Stimulated activated CD8-positive, alpha-beta memory T cell treated with anti-CD3 and anti-CD28 coated beads, Interleukin-12 subunit alpha, Interleukin-12 subunit beta, amount 100 ng/mL, for 24 hours (primary cell): ENCODE data around the gene RPL5.

Experiments
- DNase-seq: peaks from one replicate; pipeline ENCODE4 v3.0.0-alpha.2; 2020; ENCODE audit errors: extremely low read depth

RPL5 gene

DNA sequence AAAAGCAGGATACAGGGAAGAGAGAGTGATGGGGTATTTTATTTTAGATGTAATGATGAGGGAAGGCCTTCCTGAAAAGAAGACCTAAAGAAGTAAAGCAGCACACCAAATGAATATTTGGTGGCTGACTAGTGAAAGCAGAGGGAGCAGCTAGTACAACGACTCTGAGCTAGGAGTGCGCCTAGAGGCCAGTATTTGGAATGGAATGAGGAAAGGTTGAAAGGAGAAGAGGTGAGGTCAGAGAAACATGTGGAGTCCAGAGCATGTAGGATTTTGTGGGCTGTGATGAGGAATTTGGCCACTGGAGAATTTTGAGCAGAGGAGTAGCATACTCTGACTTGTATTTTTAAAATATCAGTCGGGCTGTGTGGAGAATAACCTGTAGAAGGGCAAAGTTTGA lies 11.8 kb upstream of the RPL5 start:
- DNase-seq: no peak

DNA sequence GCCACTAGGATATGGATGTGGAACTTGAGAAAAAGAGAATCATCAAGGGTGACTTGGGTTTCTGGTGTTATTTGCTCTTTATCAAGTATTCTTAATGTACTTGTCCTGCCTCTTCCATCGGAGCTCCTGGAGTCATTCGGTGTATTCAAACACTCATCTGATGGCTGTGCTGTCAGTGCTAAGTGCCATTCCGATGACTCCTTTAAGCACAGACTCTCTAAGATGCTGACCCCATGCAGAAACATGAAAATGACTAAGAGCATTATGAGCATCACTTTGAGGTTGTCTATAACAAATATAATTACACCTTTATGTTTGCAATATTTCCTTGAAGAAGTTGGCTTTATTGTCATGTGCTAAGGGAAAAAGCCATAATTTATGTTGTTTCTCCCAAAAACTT lies 11.3 kb upstream of the RPL5 start:
- no peak for DNase-seq

DNA sequence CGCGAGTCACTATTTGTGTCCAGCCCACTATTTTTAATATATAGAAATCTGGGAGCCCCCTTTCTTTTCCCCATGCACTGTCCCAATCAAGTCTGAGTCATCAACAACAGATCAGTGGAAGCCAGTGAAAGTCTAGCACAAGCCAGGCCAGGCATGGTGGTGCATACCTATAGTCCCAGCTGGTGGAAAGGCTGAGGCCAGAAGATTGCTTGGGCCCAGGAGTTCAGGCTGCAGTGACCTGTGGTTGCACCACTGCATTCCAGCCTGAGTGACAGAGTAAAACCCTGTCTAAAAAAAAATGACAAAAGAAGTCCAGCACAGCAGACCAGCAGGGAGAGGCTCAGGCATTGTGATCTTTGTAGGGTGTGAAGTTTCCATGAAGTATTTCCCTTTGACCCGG lies 9.0 kb upstream of the RPL5 start:
- no peak for DNase-seq

DNA sequence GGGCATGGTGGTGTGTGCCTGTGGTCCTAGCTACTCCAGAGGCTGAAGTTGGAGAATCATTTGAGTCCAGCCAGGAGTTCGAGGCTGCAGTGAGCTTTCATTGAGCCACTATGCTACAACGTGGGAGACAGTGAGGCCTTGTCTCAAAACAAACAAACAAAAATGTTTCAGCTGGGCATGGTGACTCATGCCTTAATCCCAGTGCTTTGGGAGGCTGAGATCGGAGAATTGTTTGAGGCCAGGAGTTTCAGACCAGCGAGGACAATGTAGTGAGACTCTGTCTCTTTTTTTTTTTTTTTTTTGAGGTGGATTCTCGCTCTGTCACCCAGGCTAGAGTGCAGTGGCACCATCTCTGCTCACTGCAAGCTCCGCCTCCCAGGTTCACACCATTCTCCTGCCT lies 5.0 kb upstream of the RPL5 start:
- no peak for DNase-seq

DNA sequence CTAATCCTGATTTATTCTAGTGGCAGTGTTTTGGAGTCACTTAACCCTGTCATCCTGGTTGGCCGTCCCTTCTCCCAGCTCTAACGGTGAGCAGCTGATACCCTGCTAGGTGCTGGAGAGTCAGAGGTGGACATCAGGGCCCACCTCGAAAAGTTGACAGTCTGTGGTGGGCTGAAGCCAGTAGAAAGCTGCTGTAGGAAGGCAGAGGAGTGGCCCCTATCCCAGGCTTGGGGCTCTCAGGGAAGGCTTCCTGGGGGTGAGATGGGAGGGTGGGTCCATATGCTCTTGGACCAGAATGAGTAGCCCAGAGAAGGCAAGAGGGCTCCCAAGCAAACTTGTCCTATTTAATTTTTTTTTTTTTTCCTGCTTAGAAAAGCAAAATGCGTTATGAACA lies 475 bp upstream of the RPL5 start:
- DNase-seq: no peak

DNA sequence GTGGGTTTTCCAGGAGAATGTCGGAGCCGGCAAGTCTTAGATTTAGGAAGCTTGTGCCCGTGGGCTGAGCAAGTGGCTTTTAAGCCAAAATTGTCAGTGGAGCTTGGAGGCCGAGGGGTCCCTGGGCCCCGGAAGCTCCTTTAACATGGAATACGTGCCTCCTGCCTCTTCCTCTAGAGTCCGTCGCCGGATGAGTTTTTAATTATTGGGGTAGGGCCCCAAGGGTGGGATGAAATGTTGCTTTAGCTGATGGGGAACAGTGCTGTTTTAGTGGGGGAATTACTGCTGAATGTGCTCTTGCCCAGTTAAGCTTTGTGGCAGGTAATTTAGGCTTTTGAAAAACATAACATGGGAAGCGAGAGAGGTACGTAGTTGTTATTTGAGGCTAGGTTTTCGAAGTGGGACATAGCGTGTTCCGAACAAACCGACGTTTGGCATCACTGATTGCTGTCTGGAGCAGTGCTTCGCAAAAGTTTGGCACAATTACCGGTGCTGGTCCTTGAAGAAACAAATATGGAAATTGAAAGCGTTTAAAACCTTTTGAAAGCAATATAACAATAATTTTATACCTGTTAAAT lies 786 bp downstream of the RPL5 start:
- DNase-seq: no peak

DNA sequence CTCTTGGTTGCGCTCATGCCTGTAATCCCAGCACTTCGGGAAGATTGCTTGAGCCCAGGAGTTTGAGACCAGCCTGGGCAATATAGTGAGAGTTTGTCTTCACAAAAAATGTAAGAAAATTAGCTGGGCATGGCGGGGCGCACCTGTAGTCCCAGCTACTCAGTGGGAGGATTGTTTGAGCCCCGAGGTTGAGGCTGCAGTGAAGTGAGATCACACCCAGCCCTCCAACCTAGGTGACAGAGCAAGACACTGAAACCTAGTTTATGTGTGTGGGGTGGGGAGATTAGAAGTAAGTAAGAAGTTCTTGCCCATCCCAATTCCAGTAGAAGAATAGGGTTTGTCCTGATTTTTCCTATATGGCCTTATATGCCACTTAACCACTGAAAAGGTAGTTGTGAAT lies 2.0 kb downstream of the RPL5 start:
- no peak for DNase-seq

DNA sequence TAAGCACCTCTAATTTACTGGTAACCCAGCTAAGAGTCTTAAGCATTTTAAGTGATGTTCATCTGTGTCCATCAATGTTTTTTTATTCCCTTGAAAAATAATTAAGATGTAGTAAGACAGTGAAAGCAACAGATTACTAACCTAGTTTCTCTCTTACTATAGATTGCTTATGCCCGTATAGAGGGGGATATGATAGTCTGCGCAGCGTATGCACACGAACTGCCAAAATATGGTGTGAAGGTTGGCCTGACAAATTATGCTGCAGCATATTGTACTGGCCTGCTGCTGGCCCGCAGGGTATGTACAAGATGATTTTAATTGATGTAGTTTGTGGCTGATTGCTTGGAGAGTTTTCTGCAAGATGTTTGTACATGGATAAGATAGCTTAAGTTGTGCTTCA lies 2.8 kb downstream of the RPL5 start:
- DNase-seq: no peak

DNA sequence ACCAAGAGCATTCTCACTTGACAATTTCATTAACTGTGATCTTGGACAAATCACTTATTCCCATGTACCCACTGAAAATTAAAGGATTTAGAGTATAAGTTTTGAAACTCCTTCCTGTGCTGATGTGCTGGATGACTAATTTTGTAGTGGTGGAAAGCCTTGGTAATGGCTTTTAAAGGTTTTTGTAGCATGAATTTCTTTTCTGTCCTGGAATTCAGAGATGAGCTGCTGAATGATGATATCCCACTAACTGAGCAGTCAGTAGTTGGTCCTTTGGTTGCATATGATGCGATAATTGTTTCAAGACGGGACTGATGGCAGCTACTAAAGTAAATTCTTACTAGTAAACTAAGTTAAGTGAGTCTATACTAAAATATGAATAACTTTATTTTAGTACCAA lies 5.2 kb downstream of the RPL5 start:
- no peak for DNase-seq

DNA sequence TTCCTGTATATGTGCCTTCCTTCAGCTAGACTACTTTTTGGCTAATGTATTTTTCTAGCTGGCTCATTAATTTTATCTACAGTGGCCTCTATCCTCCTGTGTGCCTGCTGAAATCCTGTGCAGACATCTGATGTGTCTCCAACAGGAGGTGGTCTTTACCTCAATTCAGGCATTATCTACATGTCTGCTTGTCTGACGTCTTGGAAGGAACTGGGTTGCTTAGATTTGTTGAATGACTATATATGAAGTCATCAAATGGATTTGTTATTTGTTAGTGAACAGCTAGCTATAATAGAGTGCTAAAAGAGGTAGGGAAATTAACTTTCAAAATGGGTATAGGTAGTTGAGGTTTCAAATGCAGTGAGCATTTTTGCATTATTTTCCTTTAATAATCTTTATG lies 6.7 kb downstream of the RPL5 start:
- no peak for DNase-seq

DNA sequence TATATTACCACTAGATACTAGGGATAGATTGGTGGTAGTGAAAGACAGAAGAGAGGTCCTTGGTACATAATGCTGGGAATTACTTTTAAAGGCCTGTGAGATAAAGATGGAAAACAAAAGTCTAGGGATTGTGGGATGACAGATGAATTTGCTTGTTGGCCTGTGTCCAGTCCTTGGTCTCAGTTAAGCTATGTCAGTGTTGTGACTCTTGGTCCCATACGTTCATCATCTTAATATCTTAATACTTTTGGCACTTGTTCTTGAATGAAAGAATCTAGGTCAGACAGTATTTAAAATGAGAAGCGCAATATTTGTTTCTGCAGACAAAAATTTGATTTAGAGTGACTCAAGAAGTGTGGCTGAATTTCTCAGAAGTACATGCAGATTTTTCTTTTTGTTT lies 7.6 kb downstream of the RPL5 start:
- DNase-seq: no peak

DNA sequence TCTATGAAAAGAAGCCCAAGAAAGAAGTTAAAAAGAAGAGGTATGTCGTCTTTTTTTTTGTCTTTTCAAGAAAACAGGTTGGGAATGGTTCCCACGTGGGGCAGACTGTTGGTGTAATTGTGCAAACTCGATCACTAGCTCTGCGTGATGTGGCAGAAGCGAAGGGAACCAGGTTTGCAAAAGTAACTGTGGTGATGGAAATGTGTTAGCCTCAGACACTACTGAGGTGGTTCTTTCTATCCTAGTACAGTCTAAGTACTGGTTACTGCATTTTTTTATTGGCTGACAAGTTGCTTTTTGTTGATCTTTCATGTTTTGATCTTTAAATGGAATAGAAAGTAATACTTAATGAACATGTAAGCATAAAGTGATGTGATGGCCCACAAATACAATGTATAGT lies 8.8 kb downstream of the RPL5 start:
- no peak for DNase-seq

DNA sequence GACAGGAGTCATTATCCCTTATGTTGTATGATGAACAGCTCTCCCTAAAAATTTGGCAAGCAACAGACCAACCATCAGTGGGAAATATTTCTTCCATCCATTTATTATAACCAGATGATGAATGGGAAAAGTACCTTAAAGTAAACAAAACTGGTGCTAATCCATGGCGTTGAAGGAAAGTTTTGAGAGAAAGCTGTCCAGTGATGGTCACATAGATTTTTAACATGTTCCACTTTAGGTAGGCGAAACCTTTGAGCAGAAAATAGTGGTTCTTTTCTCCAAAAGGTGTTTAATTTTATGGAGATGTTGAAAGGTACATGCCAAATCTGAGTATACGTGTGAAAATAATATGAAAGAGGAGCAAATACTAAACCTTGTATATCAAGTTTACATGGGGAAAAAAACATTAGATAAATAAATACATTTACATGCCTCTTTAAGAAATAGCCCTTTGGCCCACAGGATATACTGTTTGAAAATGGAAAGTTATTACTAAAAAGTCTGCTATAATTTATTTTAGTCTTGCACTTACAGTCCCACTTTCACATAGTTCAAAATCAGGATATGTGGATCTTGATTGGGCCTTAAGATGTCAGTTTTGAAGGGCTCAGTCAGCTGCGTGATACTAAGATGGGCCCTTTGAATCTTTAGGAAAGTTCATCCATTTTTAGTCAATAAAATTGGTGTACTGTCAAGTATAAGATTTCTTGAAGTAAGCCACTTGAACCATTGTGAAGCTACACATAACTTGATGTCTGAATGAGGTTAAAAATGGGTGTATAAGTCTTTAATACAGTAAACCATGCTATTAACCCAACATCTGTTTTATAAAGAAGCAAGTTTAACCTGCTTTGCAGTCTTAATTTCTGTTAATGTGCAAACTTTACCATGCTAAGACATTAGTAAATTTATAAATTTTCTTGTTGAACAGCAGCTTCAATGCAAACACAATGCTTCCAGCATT lies 10.5 kb downstream of the RPL5 start:
- no peak for DNase-seq

DNA sequence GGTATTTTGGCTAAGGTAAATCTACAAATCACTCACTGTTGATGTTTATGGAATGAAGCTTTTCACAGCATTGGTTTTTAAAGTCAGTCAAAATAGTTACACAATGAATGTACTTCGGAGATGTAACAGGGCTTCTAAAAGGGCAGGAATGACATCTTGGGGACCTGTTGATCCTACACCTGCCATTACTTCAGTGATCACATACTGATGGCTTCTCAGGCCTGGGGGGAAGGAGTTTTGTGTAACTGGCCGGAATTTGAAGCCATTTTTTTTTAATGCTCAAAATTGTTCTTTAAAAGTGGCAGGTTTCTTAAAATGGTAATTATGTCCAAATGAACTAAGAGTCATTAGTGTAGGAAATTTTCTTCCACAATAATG lies 11.2 kb downstream of the RPL5 start:
- no peak for DNase-seq

DNA sequence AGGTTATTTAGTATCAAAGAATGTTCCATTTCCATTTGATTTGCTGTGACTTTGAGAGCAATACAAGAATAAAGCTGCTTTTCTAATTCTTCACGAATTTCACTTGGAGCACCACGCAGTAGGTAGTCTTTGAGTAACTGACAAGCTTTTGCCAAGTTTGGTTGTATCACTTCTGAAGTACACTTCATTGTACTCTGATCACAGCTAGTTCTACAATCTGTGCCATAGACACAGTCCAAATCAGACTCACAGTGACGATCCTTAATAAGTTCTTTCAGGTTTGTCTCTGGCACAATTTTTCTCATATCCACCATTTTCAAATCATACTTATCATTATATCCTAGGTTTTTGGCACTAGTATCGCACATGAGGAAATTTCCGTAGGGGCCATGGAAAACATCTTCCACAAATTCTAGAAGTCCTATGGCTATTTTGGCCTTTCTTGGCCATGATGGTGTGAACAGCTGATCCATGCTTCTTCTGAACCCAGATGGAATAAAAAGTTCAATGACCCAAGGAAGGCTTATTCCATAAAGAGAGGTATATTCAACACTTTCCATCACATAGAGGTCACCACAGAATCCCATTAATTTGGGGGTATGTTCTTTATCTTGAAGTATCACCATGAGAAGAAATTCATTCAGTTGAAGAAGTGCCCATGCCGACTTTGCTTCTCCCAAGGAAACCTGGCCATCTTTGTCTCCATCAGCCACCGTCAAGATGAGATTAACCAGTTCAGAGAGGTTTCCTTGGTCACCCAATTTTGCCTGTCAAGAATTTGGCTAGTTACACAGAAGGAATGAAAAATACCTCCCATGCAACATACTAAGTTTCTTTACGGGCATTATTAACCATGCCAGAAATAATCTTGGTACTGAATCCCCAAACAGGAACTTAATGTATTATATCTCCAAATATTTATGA lies 11.9 kb downstream of the RPL5 start:
- no peak for DNase-seq

DNA sequence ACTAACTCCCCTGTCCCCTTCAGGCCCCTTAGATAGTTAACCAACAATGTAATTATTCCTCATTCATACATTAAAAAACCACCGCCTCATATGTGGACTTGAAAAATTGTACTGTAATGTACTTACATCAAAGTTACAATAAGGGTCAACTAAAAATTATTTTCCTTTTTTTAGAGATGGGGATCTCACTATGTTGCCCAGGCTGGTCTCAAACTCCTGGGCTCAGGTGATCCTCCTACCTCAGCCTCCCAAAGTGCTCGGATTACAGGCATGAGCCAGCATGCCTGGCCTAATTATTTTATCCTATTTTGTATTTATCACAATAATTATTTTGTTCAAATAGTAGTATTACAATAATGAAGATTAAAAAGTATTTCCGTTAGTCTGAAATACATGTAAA lies 12.6 kb downstream of the RPL5 start:
- no peak for DNase-seq

DNA sequence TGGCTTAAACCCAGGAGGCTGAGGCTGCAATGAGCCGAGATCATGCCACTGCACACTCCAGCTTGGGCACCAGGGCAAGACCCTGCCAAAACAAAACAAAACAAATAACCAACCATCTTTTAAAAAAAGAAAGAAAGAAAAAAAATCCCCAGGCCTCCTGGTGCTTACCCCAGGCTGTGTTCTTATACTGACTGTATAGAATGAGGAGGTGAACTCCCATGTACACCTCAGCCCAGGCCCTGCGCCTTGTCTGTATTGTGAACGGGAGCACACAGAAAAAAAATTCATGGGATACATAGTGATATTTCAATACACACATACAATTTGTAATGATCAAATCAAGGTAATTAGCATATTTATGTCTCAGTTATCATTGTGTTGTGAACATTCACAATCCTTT lies 14.1 kb downstream of the RPL5 start:
- no peak for DNase-seq

DNA sequence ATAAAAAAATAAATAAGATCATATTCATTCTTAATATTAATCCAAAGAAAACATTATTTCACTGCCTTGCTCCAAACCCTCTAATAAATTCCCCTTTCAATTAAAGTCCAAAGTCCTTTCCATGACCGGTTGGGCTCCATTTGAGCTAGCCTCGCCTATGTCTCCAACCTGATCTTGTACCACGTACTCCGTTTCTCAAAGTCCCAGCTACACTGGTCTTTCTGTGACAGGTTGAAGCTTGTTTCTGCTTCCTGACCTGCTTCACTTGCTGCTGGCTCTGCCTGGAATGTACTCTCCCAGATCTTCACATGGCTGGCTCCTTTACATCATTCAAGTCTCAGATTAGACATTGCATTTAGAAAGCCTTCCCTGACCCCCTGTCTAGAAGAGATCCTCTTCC lies 16.4 kb downstream of the RPL5 start:
- no peak for DNase-seq

DNA sequence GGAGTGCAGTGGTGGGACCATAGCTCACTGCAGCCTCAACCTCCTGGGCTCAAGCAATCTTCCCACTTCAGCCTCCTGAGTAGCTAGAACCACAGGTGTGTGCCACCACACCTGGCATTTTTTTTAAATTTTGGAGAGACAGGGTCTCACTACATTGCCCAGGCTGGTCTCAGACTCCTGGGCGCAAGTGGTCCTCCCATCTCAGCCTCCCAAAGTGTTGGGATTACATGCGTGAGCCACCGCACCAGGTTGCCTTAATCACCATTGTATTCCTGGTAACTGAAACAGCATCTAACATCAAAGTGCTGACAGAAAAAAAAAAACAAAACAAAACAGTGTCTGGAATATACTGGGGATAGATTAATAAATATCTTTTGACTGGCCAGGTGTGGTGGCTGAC lies 18.2 kb downstream of the RPL5 start:
- no peak for DNase-seq

DNA sequence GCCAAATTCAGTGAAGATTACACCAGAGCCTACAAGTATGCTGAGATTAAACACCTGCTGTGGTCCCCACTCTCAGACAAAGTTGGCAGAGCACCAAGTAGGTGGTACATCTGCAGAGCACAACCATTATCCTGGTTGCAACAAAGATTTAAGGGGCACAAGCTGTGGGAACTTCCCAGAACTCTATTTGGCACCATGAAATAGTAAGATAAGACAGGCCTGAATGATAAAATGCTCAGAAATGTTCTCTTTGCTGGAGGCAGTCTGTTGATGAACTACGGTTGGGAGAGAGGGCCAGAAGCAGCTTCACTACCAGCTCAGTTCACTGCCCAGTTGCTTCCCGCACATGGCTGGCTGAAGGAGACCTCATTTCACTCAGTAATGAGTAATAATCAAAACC lies 19.9 kb downstream of the RPL5 start:
- DNase-seq: no peak

DNA sequence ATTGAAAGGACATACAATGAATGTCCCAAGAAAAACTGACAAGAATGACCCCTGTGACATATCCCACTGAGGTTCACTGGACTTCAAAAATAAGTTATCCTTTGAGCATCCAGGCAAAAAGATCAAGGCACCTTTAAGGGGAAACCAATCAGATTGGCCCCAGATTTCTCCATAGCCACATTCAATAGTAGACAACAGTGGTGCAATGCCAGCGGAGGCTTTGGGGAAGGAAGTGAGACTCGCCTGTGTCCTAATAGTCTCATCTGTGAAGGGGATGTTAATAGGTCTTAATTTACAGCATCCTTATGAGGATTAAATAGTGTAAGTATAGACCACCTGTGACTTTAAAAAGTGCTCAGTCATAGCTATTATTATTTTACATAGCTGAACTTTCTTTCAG lies 21.5 kb downstream of the RPL5 start:
- DNase-seq: no peak

DNA sequence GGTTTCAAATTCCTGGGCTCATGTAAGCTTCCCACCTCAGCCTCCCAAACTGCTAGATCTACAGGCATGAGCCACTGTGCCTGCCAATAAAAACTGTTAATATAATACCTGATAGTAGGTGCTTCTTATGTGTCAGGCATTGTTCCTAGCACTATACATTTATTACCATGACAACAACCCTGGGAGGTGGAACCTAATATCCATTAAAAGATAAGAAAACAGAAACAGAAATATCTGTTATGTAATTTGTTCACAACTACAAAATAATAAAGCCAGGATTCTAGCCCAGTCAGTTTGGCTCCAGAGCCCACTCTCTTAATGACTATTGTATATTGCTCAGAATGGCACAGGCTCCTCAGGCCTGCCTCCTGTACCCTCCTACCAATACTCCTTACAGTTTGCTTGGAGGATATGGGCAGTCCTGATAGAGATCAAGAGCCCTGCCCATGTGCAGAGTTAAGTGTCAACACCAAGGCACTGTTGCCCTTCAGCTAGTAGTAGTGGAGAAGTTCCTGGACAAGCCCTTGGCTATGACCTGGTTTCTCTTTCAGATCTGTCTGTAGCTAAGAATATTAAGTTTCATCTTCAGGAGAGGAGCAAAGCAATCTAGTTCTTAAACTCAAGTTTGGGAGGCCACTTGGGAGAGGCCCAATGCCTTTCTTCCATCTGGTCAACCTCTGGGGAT lies 22.4 kb downstream of the RPL5 start:
- DNase-seq: no peak
